Trophoblast cell (in vitro differentiated cells and primary cell): ENCODE results near the gene IKZF3.
"Not testable (repeated sequence)": the region's sequence is repeated elsewhere in the genome, so short reads cannot be mapped to it uniquely, and the experiment has no call there.

Source experiments
- DNase-seq, 2 donors: peaks; one replicate each; pipeline ENCODE4 v3.0.0-alpha.2; 2016
- H2AFZ ChIP-seq: 2 replicates; pipeline ENCODE4 v1.6.1; 2013; ENCODE audit warnings: low read length, moderate library complexity, mild to moderate bottlenecking; ENCODE audit not compliant: insufficient read depth, poor library complexity
- H2AK5ac ChIP-seq: 2 replicates; pipeline ENCODE4 v1.6.1; 2013; ENCODE audit warnings: mild to moderate bottlenecking, low read length
- H2BK120ac ChIP-seq: 2 replicates; pipeline ENCODE4 v1.6.1; 2013; ENCODE audit warnings: low read length, mild to moderate bottlenecking, moderate library complexity; ENCODE audit not compliant: insufficient read depth, poor library complexity
- H2BK12ac ChIP-seq: 2 replicates; pipeline ENCODE4 v1.6.1; 2013; ENCODE audit warnings: mild to moderate bottlenecking, low read length, moderate library complexity
- H2BK5ac ChIP-seq: 2 replicates; pipeline ENCODE4 v1.6.1; 2013; ENCODE audit warnings: low read length, low read depth, moderate library complexity, mild to moderate bottlenecking; ENCODE audit not compliant: poor library complexity
- H3K14ac ChIP-seq: 2 replicates; pipeline ENCODE4 v1.6.1; 2013; ENCODE audit warnings: mild to moderate bottlenecking, low read length
- H3K18ac ChIP-seq: 2 replicates; pipeline ENCODE4 v1.6.1; 2013; ENCODE audit warnings: mild to moderate bottlenecking, low read length
- H3K23ac ChIP-seq: 2 replicates; pipeline ENCODE4 v1.6.1; 2013; ENCODE audit warnings: low read length
- H3K27ac ChIP-seq: 2 replicates; pipeline ENCODE4 v1.5.1; 2013; ENCODE audit warnings: low read depth, mild to moderate bottlenecking, inconsistent platforms, low read length, moderate library complexity
- H3K27me3 ChIP-seq: 2 replicates; pipeline ENCODE4 v1.6.1; 2013; ENCODE audit warnings: inconsistent platforms, mild to moderate bottlenecking, low read length, moderate library complexity; ENCODE audit not compliant: insufficient read depth
- H3K36me3 ChIP-seq, 2 experiments: 1 replicate in 1 of 2; 2 replicates in 1 of 2; pipeline ENCODE4 v1.6.1; 2013; ENCODE audit warnings: low read length in 2 of 2, mild to moderate bottlenecking in 2 of 2, moderate library complexity in 1 of 2; ENCODE audit not compliant: insufficient read depth in 2 of 2, control insufficient read depth in 1 of 2
- H3K4ac ChIP-seq: 2 replicates; pipeline ENCODE4 v1.6.1; 2013; ENCODE audit warnings: low read depth, mild to moderate bottlenecking, low read length, moderate library complexity
- H3K4me1 ChIP-seq, 2 experiments: 1 replicate in 1 of 2; 2 replicates in 1 of 2; pipeline ENCODE4 v1.6.1; 2013; ENCODE audit warnings: low read length in 2 of 2, mild to moderate bottlenecking in 2 of 2, moderate library complexity in 1 of 2; ENCODE audit not compliant: insufficient read depth in 2 of 2, control insufficient read depth in 1 of 2
- H3K4me2 ChIP-seq: 2 replicates; pipeline ENCODE4 v1.6.1; 2013; ENCODE audit warnings: inconsistent platforms, mild to moderate bottlenecking, low read length, moderate library complexity
- H3K4me3 ChIP-seq: 2 replicates; pipeline ENCODE4 v1.5.1; 2013; ENCODE audit warnings: mild to moderate bottlenecking, low read depth, low read length, inconsistent platforms
- H3K79me1 ChIP-seq: one replicate; pipeline ENCODE4 v1.6.1; 2013; ENCODE audit warnings: low read length
- H3K79me2 ChIP-seq: 2 replicates; pipeline ENCODE4 v1.6.1; 2013; ENCODE audit warnings: low read length, mild to moderate bottlenecking; ENCODE audit not compliant: control insufficient read depth, insufficient read depth, poor library complexity
- H3K9ac ChIP-seq: 2 replicates; pipeline ENCODE4 v1.6.1; 2013; ENCODE audit warnings: mild to moderate bottlenecking, low read length
- H3K9me3 ChIP-seq: 2 replicates; pipeline ENCODE4 v1.6.1; 2013; ENCODE audit warnings: low read depth, mild to moderate bottlenecking, control low read depth, inconsistent platforms, low read length; ENCODE audit not compliant: insufficient read depth
- H4K12ac ChIP-seq: 2 replicates; pipeline ENCODE4 v1.6.1; 2013; ENCODE audit warnings: low read depth, mild to moderate bottlenecking, low read length, moderate library complexity
- H4K8ac ChIP-seq: 2 replicates; pipeline ENCODE4 v1.6.1; 2013; ENCODE audit warnings: low read depth, mild to moderate bottlenecking, low read length, moderate library complexity
- H4K91ac ChIP-seq: one replicate; pipeline ENCODE4 v1.6.1; 2013; ENCODE audit warnings: low read depth, mild to moderate bottlenecking, low read length, moderate library complexity
- WGBS: extraction: QIAGEN DNeasy Blood & Tissue Kit; methylation state at CpG from one replicate; pipeline ENCODE4 v1.1.7; 2013; ENCODE audit warnings: missing lambda C conversion rate; ENCODE audit not compliant: insufficient read length, insufficient coverage; ENCODE audit errors: extremely low coverage; 5-methylcytosine and 5-hydroxymethylcytosine counted together

The IKZF3 gene

DNA sequence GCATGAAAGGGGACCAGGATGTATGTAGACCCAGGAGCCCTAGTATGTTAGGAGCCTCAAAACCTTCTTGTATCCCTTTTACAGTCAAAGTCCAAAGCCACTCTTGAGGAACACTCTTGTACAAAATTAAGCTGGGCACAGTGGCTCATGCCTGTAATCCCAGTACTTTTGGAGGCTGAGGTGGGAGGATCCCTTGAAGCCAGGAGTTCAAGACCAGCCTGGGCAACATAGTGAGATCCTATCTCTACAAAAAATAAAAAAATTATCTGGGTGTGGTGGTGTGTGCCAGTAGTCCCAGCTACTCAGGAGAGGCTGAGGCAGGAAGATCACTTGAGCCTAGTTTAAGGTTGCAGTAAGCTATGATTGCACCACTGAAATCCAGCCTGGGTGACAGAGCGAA lies 138.2 kb downstream of the IKZF3 start:
- DNase-seq, H3K9ac ChIP-seq, H3K4ac ChIP-seq, H4K8ac ChIP-seq, H2BK120ac ChIP-seq, H2BK5ac ChIP-seq, H3K23ac ChIP-seq, H3K79me2 ChIP-seq, H3K79me1 ChIP-seq, H3K9me3 ChIP-seq, H4K91ac ChIP-seq, H3K4me2 ChIP-seq, H3K14ac ChIP-seq, H2BK12ac ChIP-seq, H2AFZ ChIP-seq, H4K12ac ChIP-seq, H3K27ac ChIP-seq, H2AK5ac ChIP-seq, H3K4me1 ChIP-seq, H3K27me3 ChIP-seq, H3K18ac ChIP-seq, H3K4me3 ChIP-seq: not testable (repeated sequence)
- no CpG with 5 or more reads among the region's 1 CpG for WGBS
- peaks cover 51 to 52% of the 10 kb centered on the region in 2 experiments for H3K36me3 ChIP-seq

DNA sequence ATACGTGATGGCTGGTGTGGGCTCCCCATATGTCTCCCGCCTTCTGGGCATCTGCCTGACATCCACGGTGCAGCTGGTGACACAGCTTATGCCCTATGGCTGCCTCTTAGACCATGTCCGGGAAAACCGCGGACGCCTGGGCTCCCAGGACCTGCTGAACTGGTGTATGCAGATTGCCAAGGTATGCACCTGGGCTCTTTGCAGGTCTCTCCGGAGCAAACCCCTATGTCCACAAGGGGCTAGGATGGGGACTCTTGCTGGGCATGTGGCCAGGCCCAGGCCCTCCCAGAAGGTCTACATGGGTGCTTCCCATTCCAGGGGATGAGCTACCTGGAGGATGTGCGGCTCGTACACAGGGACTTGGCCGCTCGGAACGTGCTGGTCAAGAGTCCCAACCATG lies 139.4 kb downstream of the IKZF3 start:
- Histone ChIP-seq H4K12ac (no peak overlapping the region), H2BK120ac (no peak overlapping the region), H3K27ac (no peak overlapping the region), H3K9ac (no peak overlapping the region), H3K14ac (no peak overlapping the region), H3K36me3 (peaks cover 54 to 57% of the 10 kb centered on the region in 2 experiments), H3K27me3 (no peaks in the 10 kb centered on the region), H2BK12ac (no peak overlapping the region), H2BK5ac (no peak overlapping the region), H3K4me2 (no peak overlapping the region), H3K79me1 (no peaks in the 10 kb centered on the region), H3K4me3 (no peak overlapping the region), H2AK5ac (no peak overlapping the region), H3K23ac (no peak overlapping the region), H3K79me2 (no peaks in the 10 kb centered on the region), H3K4me1 (peaks cover 3 to 5% of the 10 kb centered on the region in 2 experiments), H4K91ac (no peak overlapping the region), H3K18ac (no peak overlapping the region), H2AFZ (no peak overlapping the region), H3K4ac (no peak overlapping the region), H3K9me3 (peaks cover 2% of the 10 kb centered on the region), H4K8ac (no peak overlapping the region)
- no peak for DNase-seq
- WGBS = no CpG with 5 or more reads among the region's 13 CpGs

DNA sequence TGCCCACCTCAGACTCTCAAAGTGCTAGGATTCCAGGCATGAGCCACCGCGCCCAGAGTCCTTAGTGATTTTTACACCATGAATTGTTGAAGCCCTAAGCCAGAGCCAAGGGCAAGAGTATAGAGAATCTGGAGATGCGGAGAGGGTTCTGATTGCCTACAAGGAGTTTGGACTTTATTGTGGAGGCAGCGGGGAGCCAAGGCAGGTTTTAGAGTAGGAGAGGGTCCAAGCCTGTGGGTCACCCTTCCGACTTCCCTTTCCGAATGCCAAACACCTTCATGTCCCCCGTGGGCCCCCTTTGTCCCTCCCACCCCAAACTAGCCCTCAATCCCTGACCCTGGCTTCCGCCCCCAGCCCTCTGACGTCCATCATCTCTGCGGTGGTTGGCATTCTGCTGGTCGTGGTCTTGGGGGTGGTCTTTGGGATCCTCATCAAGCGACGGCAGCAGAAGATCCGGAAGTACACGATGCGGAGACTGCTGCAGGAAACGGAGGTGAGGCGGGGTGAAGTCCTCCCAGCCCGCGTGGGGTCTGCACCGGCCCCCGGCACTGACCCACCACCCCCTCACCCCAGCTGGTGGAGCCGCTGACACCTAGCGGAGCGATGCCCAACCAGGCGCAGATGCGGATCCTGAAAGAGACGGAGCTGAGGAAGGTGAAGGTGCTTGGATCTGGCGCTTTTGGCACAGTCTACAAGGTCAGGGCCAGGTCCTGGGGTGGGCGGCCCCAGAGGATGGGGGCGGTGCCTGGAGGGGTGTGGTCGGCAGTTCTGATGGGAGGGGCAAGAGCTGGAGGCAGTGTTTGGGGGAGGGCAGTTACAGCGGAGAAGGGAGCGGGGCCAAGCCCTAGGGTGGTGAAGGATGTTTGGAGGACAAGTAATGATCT lies 140.9 kb downstream of the IKZF3 start:
- Histone ChIP-seq H3K4me2 (no peak overlapping the region), H3K4me1 (no peaks in the 10 kb centered on the region), H2BK12ac (no peak overlapping the region), H2BK120ac (no peak overlapping the region), H2AK5ac (no peak overlapping the region), H3K14ac (no peak overlapping the region), H2BK5ac (no peak overlapping the region), H3K27ac (no peak overlapping the region), H4K91ac (no peak overlapping the region), H3K79me1 (no peaks in the 10 kb centered on the region), H3K23ac (no peak overlapping the region), H2AFZ (no peak overlapping the region), H4K8ac (no peak overlapping the region), H4K12ac (no peak overlapping the region), H3K9me3 (peaks cover 2% of the 10 kb centered on the region), H3K27me3 (no peaks in the 10 kb centered on the region), H3K4ac (no peak overlapping the region), H3K79me2 (no peaks in the 10 kb centered on the region), H3K9ac (no peak overlapping the region), H3K36me3 (peaks cover 50 to 55% of the 10 kb centered on the region in 2 experiments), H3K4me3 (no peak overlapping the region), H3K18ac (no peak overlapping the region)
- WGBS = no CpG with 5 or more reads among the region's 34 CpGs
- DNase-seq = peak in 1 of 2 donors; percentile 36

DNA sequence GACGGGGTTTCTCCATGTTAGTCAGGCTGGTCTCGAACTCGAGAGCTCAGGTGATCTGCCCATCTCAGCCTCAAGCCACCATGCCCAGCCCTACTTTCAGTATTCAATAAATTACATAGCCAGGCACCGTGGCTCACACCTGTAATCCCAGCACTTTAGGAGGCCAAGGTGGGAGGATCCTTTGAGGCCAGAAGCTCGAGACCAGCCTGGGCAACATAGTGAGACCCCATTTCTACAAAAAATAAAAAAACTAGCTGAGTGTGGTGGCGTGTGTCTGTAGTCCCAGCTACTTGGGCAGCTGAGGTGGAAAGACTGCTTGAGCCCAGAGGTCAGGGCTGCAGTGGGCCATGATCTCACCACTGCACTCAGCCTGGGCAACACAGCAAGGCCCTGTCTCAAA lies 142.0 kb downstream of the IKZF3 start:
- H2AFZ ChIP-seq = no peak overlapping the region
- H2BK12ac ChIP-seq = no peak overlapping the region
- H4K12ac ChIP-seq = no peak overlapping the region
- no peaks in the 10 kb centered on the region for H3K79me2 ChIP-seq
- H3K9ac ChIP-seq = no peak overlapping the region
- H3K79me1 ChIP-seq = no peaks in the 10 kb centered on the region
- H2BK120ac ChIP-seq = no peak overlapping the region
- DNase-seq = no peak
- no peak overlapping the region for H3K14ac ChIP-seq
- no peak overlapping the region for H3K18ac ChIP-seq
- H3K36me3 ChIP-seq = peaks cover 43 to 49% of the 10 kb centered on the region in 2 experiments
- H3K23ac ChIP-seq = no peak overlapping the region
- no peak overlapping the region for H2BK5ac ChIP-seq
- no peak overlapping the region for H4K8ac ChIP-seq
- no peak overlapping the region for H3K27ac ChIP-seq
- H3K27me3 ChIP-seq = no peaks in the 10 kb centered on the region
- no peaks in the 10 kb centered on the region for H3K4me1 ChIP-seq
- H2AK5ac ChIP-seq = no peak overlapping the region
- no peak overlapping the region for H3K4me3 ChIP-seq
- H4K91ac ChIP-seq = no peak overlapping the region
- H3K9me3 ChIP-seq = peaks cover 2% of the 10 kb centered on the region
- H3K4ac ChIP-seq = no peak overlapping the region
- no peak overlapping the region for H3K4me2 ChIP-seq
- WGBS = no CpG with 5 or more reads among the region's 6 CpGs
